ENCODE measurements around the gene ADAR.

Gene ADAR

DNA sequence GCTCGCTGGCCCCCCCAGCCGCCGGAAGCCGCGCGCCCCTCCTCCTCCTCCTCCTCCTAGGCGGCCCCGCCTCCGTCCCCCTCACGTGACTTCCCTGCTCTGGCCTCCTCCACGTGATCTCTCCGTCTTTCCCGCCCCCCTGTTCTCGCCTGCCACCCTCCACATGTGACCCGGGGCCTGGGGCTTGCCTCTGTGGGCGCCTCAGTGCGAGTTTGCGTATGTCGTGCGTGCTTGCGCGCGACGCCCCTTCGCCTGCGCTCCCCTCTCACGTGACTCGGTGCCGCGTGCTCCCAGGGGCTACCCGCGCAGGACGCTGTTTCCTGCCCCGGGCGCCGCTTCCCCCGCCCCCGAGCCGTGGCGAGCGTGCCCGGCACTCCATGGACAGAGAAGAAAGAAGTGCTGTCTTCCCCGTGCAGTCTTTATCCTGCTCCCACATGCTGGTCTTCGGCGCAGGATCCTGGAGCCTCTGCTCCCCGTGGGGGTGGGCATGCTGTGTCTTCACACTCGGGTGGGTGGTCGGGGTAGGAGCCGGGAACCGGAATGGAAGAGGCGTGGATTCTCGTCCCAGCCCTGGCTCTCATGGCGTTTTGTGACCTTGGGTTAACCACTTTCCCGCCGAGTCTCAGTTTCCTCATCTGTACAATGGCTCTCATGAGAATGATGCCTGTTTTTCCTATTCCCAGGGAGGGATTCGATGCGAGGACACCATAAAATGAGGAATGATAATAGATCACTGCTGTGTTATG is 49.1 kb downstream of the ADAR start:
- peak; percentile 100 for DNase-seq (ENCODE audit: low read depth)

DNA sequence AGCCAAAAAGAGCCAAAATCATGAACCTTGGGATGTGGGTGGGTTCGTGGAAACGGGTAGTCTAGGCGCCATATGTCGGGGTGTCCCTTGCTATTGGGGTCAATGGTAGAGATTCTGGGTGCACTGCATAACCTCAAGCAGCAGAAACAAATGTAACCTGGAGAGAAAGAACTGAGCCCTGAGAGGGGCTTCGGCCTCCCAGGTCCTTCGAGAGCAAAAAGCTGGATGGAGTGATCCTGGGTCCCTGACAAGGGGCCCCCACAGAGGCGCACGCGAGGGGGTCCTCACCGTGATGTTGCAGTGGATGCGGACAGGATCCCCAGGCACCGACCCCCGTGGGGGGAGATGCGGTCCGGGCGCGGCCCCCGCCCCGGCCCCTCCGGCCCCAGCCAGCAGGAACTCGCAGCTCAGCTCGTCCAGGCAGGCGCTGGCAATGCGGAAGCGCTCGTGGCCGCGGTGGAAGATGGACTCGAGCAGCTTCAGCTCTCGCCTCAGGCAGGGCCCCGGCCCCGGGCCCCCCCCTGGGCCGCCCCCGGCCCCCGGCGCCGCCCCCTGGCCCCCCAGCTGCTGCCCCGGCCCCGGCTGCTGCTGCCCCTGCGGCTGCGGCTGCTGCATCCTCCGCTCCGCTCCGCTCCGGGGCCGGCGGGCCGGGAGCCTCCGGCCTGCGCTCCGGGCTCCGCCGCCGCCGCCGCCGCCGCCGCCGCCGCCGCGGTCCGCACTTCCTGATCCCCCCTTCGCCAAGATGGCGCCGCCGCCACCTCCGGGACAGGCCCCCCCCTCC is 49.9 kb downstream of the ADAR start, which contains the start of gene UBE2Q1:
Gene UBE2Q1, minus strand, starts transcription at position 724 of the 781 bp plus-strand sequence. Its CDS starts 109 bp downstream, at position 615.
- no peak for DNase-seq (ENCODE audit: low read depth)

DNA sequence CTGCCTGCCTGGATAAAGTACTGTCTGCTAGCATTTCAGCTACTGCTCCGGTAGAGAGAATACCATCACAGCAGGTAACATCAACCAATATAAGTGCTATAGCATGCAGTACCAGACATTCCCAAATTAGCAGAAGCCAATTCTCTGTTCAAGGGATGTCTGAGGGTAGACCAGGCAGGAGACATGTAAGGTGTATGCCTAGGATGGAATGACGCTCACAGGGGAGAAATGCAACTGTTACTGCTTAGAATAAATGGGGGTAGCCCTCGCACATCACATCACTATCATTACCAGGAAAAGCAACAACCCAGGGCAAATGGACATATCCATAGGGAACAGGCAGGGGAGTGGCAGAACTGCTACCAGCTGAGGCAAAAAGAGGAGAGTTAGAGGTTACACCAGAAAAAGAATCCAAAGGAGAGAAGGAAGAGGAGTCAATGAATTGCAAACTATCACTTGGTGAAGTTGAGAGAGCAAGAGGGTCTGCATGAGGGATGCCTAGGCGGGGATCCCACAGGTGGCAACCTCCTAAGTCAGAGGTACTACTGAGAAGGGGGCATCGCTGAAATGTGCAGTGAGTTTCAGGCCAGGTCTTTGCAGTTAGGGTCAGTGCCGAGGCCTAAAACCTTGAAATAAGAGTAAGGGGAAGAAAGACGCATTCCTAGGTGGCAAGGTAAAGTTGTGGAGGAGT is 50.6 kb downstream of the ADAR start:
- DNase-seq (ENCODE audit: low read depth), result no peak

DNA sequence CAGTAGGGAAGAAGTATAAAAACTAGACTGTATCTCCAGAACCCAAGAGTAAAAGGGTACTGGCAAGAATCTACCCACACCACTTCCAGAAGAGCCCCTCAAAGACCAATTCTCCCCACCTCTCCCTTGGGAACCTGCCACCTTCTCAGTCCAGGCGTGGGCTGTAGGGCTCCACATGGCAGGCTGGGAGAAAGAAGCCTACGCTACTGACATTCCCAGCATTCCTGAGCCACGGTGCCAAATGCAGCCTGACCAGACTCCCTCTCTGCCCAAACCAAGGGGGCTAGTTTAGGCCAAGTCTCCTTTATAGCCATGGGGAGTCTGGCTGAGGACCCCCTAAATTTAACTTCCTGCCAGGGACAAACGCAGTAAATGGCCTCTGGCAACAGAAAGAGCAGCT is 51.6 kb downstream of the ADAR start:
- peak; percentile 15 for DNase-seq (ENCODE audit: low read depth)

DNA sequence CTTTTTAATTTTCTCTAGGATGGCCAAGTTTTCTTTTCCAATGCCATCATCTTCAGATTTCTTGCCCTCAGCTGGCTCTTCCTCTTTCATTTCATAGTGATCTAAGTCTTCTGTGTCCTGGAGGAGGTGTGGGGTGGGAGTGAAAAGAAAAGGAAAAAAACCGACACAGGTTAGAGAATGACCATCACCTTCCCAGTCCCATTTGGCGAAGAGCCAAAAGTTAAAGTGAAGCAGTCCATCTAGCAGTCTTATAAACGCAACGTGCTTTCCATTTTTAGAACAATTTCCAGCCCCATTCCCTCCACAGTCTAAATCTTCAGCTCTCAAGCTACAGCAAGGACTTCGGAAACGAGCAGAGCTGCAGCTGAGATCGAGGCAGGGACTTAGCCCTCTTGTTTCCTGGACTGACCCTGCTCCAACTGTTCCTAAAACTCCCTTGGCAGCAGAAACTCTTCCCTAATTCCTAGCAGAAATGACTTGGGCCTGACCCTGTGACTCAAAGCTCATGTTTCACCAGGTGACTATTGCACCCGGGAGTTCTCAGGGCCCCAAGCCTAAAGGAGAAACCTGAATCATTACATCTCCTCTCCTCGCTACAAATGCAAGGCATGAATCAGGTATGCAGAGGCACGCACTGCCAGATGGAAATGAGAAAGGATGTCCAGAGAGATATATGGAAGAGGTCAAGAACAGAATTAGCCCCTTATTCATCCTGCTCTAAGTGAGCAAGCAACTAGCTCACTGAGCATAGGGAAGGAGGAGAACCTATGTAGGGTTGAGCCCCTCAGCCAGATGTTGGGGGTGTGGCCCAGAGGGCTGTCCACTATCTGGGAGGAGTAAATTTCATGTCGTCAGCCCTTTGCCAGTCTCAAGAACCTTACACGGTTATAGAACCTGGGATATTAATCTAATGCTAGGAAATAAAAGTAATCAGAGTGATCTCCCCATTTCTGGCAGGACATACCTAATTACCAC is 54.6 kb downstream of the ADAR start:
- DNase-seq (ENCODE audit: low read depth), result no peak

DNA sequence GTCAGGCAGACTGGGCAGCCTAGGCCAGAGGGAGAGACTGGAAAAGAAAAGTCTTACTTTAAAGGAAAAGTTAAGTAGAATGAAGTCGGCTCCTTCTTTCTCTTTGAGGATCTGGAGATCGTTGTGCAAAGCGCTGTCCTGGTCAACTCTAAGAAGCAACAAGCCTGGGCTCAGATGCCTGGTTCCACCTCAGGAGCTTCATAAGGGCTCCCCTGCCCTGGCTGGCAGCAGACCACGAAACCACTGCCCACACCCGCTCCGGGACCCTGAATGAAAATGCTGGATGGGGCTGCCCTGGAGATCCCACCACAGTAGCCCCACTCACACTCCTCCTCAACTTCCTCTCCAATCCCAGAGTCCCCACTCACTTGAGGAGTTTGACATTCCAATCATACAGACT is 56.0 kb downstream of the ADAR start:
- no peak for DNase-seq (ENCODE audit: low read depth)

DNA sequence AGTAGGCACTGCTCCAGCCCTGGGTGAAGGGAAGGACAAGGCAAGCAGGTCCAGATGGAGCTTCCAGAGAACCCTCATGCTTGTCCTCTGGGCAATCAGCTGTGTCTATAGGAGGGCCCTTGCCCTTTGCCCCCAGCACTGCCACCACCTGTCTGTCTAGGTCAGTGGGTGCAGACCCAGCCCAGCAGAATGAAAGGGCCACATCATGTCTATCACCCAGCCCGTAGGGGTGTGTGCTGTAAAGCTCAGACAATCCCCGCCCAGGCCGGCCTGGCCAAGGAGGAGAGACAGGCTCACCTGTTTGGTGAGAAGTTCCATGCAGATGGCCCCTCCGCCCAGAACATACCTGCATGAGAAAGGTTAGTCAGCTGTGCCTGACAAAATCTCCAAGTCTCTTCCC is 56.5 kb downstream of the ADAR start:
- DNase-seq (ENCODE audit: low read depth), result no peak

DNA sequence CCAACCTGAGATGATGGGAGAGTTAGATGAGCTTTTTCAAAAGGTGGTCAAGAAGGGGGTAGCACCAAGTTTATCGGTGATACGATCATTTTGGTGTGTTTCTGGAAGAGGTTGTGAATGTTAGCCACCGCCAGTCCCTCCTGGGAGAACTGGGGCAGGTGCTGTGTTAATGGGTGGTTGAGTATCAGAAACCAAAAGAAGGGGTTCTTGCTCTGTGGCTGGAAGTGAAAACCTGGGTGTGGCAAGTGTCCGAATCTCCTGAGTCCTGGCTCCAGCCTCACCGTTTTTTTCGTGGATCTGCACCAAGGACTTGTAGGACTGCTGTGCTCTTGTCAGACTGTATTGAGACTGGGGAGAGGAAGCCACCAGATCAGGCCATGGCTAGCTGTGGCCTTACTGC is 57.3 kb downstream of the ADAR start:
- no peak for DNase-seq (ENCODE audit: low read depth)

DNA sequence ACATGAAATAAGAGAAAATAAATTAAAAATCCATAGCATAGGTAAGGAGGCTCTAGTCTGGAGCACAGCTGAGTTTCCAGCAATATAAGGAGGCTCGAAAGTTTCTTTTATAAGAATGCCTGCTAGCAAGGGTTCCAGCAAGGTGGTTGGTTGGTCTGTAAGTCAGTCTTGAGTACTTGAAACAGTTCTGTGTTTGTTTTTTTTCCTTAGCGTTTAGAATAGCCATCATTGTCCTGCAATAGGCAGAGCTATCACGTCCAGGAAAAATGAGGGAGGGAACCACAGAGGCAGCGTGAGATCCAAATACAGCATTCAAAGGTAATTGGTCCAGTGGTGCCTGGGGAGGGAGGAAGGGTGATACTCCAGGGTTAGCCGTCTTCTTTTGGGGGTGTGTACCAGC is 57.9 kb downstream of the ADAR start:
- DNase-seq (ENCODE audit: low read depth), result no peak

DNA sequence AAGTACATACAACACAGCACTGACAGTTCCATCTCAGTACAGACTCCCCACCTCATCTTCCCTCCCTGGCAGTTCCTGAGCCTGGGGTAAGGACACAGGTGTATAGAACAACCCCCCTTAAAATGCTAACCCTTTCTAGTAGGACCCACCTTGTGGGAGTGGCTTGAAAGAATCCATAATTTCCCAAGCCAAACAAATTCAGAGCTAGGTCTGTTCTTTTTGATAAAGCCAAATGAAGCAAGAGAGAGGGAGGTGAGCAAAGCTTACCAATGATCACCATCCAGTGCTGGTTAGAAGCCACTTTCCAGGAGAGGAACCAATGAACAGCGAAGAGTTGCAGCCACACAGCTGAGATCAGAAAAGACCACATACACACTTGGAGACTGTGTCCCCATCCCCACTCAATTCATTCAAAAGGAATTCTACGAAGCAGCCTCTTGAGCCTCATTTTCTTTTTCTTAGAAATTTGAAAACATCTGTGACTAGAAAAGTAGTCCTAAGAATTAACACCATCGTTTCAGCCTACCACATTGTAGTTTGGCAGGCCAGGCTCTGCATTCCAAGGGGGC is 58.7 kb downstream of the ADAR start:
- DNase-seq (ENCODE audit: low read depth), result no peak

DNA sequence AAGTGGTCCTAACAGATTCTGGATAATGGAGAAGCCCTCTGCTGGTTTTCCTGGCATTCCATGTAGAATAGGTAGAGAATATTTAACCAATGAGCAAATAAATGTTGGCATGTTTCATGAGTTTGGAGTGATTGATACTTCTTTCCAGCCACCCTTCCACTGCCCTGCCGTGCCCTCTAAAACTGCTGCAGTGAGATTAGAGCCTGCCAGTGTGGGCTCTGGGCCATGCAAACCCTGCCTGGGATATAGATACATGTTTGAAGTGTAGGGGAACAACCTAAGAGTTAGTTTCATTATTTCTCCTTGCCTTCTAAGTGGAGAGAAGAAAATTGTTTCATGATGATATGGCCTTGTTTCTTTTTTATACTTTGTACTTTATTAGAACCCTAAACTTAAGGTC is 60.0 kb downstream of the ADAR start:
- DNase-seq (ENCODE audit: low read depth), result no peak

DNA sequence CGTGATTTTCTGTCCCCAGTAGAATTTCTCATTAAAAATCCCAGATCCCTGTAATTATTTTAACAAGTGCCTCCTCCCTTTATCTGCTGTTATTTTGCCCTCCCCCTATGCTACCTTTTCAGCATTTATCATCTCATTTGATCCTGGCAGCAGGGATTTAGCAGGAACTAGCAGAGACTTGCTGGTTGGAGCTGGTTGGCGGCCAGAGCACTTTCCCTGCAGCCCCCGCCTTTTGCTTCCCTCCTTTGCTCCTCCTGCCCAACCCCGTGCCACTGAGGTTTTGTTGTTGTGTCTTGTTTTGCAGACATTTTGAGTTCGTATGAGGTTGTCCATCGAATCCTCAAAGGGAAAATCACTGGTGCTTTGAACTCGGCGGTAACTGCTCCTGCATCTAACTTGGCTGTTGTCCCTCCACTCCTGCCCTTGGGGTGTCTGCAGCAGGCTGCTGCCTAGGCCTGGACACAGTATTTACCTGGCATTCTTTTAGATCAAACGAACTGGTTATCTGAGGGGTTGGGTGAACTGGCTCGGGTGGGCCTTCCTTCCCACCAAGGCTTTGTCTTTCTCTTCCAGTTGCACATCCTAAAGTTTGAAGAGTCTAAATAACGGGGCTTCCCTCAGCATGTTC is 60.8 kb downstream of the ADAR start:
- no peak for DNase-seq (ENCODE audit: low read depth)

DNA sequence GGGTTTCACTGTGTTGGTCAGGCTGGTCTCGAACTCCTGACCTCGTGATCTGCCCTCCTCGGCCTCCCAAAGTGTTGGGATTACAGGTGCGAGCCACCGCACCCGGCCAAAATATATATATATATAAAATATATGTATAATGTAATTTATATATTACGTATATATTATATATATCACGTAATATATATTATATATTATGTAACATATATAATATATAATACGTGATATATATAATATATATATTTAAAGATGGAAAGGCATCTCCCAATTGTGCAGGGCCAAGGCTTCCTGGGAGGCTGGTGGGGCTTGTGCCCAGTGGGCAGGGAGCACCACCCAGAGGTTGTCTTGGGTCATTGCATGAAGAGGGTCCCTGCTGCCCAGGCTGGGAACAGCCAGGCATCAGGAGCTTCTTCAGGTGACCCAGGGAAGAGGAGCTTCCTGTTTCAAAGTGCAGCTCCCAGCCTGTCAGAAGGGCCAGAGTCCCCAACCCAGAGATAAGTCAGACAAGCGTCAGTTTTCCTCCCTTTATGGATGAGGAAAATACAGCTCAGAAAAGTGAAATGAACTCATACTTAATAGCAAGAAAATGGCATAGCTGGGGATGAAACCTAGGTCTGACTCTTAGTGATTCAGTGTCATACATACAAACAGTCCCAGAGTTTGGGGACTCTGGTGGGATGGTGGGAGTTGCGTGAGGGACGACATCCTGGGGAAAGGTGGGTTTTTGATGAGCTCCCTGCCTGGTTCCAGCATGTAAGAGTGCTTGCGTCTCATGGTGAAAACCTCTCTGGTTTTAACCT is 61.5 kb downstream of the ADAR start:
- peak; percentile 39 for DNase-seq (ENCODE audit: low read depth)

DNA sequence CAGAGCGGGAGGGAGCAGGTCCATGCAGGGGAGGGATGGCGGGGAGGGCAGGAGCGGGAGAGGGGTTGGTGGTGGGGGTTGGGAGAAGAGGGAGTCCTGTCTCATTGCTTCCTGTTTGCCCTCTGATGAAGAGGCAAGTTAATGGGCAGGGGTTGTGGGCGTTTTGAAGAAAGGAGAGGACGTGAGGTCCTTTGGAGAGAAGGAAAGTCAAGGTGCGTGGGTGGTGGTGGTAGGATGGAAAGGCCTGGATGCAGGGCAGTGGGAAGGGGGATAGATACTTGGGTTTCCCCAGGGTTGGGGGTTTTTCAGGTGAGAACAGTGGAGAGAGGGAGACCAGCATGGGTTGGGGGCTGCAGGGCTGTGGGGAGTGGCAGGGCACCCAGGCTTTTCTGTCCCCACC is 66.8 kb downstream of the ADAR start:
- no peak for DNase-seq (ENCODE audit: low read depth)

DNA sequence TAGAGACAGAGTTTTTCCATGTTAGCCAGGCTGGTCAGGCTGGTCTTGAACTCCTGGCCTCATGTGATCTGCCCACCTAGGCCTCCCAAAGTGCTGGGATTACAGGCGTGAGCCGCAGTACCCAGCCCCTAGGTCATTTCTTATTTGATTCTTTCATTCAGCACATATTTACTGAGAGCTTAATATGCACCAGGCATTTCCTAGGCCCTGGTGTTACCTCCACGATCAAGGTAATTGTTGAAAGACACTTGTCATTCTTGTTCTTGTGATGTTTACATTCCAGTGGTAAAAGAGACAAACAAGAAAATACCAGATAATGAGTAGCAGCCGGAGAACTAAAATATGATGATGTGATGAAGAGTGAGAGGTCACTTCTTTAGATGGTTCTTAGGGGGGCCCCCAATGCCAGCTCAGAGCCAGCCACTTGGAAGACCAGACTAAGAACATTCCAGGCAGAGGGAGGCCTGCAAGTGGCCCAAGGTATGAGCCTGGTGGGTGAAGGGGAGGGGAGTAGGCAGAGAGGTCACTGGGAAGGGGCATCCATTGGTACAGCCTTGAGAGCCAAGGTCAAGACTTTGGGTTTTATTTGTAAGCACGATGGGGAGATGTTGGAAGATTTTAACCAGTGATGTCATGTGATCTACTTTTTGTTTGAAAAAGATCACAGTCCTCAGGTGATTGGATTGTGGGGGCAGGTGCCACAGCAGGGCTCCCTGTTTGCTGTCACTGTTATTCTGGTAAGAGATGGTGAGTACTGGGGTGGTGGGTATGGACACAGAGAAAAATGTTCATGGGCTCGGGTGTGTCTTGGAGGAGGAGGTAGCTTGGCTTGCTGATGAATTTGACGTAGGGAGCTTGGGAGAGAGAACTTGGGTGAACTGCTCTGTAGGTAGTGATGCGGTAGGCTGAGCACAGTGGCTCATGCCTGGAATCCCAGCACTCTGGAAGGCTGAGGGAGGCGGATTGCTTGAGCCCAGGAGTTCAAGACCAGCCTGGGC is 68.2 kb downstream of the ADAR start:
- no peak for DNase-seq (ENCODE audit: low read depth)

DNA sequence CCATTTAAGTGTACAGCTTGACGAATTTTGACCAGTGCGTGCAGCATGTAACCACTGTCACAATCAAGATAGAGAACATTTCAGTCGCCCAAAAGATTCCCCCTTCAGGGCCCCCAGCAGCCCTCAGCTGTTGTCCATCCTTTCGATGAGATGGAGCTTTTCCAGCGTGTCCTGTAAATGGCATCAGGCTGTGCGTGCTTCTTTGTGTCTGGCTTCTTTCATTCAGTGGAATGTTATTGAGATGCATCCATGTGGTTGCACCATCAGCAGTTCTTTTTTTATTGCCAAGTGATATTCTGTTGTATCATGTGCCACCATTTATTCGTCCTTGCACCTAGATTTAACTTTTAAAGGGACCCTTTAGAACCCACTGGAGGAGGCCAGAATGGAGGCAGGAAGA is 71.4 kb downstream of the ADAR start:
- DNase-seq (ENCODE audit: low read depth), result peak; percentile 14

DNA sequence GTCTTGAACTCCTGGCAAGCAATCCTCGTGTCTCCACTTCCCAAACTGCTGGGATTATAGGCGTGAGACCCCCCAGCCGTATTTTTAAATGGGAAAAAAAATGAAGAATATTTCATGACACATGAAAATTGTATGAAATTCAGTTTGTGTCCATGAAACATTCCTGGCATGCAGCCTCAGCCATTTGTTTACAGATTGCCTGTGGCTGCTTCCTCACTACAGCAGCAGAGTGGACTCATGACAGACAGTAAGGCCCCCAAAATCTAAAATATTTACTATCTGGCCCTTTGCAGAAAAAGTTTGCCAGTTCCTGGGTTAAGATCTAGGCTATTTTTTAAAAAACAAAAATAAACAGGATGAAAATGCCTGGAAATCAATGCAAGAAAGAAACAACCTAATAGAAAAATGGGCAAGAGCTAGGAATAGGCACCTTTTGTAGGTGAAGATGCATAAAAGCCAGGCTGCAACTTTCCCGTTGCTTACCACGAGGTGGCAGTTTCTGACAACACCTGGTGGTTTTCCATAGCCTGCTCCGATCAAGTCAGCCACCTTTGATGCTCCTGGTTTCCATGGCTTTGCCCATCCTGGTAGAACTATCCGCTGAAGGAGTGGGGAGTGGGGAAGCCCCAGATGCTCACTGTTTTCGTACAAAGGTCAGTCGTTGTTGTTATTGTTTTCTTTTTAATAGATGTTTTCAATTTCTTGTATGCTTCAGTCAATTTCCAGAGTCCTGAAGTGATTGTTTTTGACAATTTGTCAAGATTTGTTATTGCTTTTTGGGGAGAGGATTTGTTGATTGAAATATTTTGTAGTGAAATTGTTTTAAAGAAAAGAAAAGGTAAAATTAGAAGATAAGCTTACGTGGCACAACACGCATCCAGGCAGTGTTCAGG is 73.8 kb downstream of the ADAR start:
- no peak for DNase-seq (ENCODE audit: low read depth)

Measured in fibroblast of gingiva (primary cell).